Gastrocnemius medialis (tissue), 4 donors: ENCODE results near the gene CPVL. TPM values are rescaled to one million over a fixed set of nuclear protein-coding genes. Genes with fewer than 3 reads are reported as not detected.

ENCODE experiments used
- ATAC-seq, 2 donors: fragments of 150-250 bp; one replicate each; pipeline ENCODE4 v1.9.1; 2016
- DNase-seq, 2 donors: peaks; one replicate each; pipeline ENCODE4 v3.0.0-alpha.2; 2019
- H3K27ac ChIP-seq, 4 donors: fragments of 200-600 bp; sonication (generic); 1 replicate in 1 of 4; 2 replicates in 3 of 4; pipeline ENCODE4 v1.5.1; 2016 to 2018; ENCODE audit warnings: mild to moderate bottlenecking in 2 of 4, moderate library complexity in 1 of 4
- H3K27me3 ChIP-seq, 3 donors: fragments of 200-600 bp; sonication (generic) in 2 of 3; 1 replicate in 1 of 3; 2 replicates in 2 of 3; pipeline versions ENCODE4 v1.5.1 to v1.6.0; 2016 to 2019; ENCODE audit warnings: mild to moderate bottlenecking in 1 of 3, moderate library complexity in 1 of 3
- H3K36me3 ChIP-seq, 2 donors: fragments of 200-600 bp; sonication (generic) in 1 of 2; one replicate each; pipeline ENCODE4 v1.5.1; 2017 to 2018
- H3K4me1 ChIP-seq, 2 donors: fragments of 200-600 bp; sonication (generic) in 1 of 2; one replicate each; pipeline ENCODE4 v1.5.1; 2016 to 2017; ENCODE audit warnings: mild to moderate bottlenecking in 2 of 2
- H3K4me3 ChIP-seq, 4 donors: fragments of 200-600 bp; sonication (generic) in 3 of 4; 1 replicate in 1 of 4; 2 replicates in 3 of 4; pipeline ENCODE4 v1.5.1; 2016 to 2019; ENCODE audit warnings: mild to moderate bottlenecking in 2 of 4
- H3K9me3 ChIP-seq, 3 donors: fragments of 200-600 bp; sonication (generic) in 2 of 3; 1 replicate in 1 of 3; 2 replicates in 2 of 3; pipeline ENCODE4 v1.5.1; 2016 to 2019
- POLR2A ChIP-seq, 2 donors: fragments of 450-650 bp; IDR thresholded peaks; one replicate each; pipeline ENCODE4 v1.6.1; 2017; ENCODE audit warnings: antibody characterized with exemption in 2 of 2, mild to moderate bottlenecking in 2 of 2, moderate library complexity in 2 of 2
- in situ Hi-C, 4 donors: fragments of 200-750 bp; cut with MboI; loops; one replicate each; pipeline versions ENCODE4 v1.15.0 to v1.8.0; 2017; ENCODE audit warnings: low sequenced_read_pairs in 4 of 4
- intact Hi-C: fragments of 100-400 bp; cut with DNase I; formaldehyde crosslinking; loops from one replicate; pipeline ENCODE4 v1.15.1; 2023; ENCODE audit warnings: low total_unique reads
- total RNA-seq, 4 donors: library from RNA; depleted of rRNA; stranded (reverse); fragments of >200 nt; gene quantifications; one replicate each; pipeline versions ENCODE4 v1.1.0 to v1.2.3, GENCODE V29; 2016
- TF ChIP-seq, protein P1 (sequence below), 5 experiments: fragments of 450-650 bp in 3 of 5; fragments of 200-600 bp in 2 of 5; sonication (generic) in 2 of 5; IDR thresholded peaks in 4 of 5; conservative IDR thresholded peaks in 1 of 5; 1 replicate in 4 of 5; 2 replicates in 1 of 5; pipeline ENCODE4 v1.5.1; 2016 to 2019; ENCODE audit warnings: antibody characterized with exemption in 5 of 5, mild to moderate bottlenecking in 3 of 5, moderate library complexity in 3 of 5

The CPVL gene
- total RNA-seq, 4 donors from 2014 or later = 5.6 to 11.8 (median 6.2) TPM

GRCh38 chr7:28986765-28987110, 159.6 kb downstream of the CPVL start:
- H3K36me3 ChIP-seq = no peaks in the 10 kb centered on the region
- peak overlapping the region; percentile 42 to 64 (median 54) for H3K27ac ChIP-seq
- peaks cover 4 to 14% of the 10 kb centered on the region in 2 donors for H3K4me1 ChIP-seq
- H3K9me3 ChIP-seq = no peaks in the 10 kb centered on the region
- ATAC-seq (peak; percentile 67 to 80), DNase-seq (peak in 1 of 2 donors; percentile 36)
- no peak for TF ChIP-seq POLR2A (IDR thresholded peaks at IDR 0.05)
- H3K4me3 ChIP-seq = no peak overlapping the region
- no peaks in the 10 kb centered on the region for H3K27me3 ChIP-seq
- intact Hi-C loops = loop anchor here (2.0 kb wide), 1 partner anchor 30 kb away; no protein-coding TSS in a partner anchor
- in situ Hi-C loops = no loop called here

GRCh38 chr7:28986028-28986764, 160.1 kb downstream of the CPVL start:
- Histone ChIP-seq H3K27me3 (no peaks in the 10 kb centered on the region), H3K4me3 (no peak overlapping the region), H3K9me3 (no peaks in the 10 kb centered on the region), H3K27ac (peak overlapping the region in 3 of 4 donors; percentile 3 to 64 (median 40)), H3K4me1 (peaks cover 4 to 14% of the 10 kb centered on the region in 2 donors), H3K36me3 (no peaks in the 10 kb centered on the region)
- TF ChIP-seq, protein P1, sequence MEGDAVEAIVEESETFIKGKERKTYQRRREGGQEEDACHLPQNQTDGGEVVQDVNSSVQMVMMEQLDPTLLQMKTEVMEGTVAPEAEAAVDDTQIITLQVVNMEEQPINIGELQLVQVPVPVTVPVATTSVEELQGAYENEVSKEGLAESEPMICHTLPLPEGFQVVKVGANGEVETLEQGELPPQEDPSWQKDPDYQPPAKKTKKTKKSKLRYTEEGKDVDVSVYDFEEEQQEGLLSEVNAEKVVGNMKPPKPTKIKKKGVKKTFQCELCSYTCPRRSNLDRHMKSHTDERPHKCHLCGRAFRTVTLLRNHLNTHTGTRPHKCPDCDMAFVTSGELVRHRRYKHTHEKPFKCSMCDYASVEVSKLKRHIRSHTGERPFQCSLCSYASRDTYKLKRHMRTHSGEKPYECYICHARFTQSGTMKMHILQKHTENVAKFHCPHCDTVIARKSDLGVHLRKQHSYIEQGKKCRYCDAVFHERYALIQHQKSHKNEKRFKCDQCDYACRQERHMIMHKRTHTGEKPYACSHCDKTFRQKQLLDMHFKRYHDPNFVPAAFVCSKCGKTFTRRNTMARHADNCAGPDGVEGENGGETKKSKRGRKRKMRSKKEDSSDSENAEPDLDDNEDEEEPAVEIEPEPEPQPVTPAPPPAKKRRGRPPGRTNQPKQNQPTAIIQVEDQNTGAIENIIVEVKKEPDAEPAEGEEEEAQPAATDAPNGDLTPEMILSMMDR (IDR thresholded peaks at IDR 0.05 in 4 of 5, conservative IDR thresholded peaks at IDR 0.05 in 1 of 5) = no peak
- no peak for TF ChIP-seq POLR2A (IDR thresholded peaks at IDR 0.05)
- ATAC-seq (no peak), DNase-seq (no peak)
- intact Hi-C loops = loop anchor here (2.0 kb wide), 1 partner anchor 29 kb away; no protein-coding TSS in a partner anchor
- in situ Hi-C loops = no loop called here

DNA sequence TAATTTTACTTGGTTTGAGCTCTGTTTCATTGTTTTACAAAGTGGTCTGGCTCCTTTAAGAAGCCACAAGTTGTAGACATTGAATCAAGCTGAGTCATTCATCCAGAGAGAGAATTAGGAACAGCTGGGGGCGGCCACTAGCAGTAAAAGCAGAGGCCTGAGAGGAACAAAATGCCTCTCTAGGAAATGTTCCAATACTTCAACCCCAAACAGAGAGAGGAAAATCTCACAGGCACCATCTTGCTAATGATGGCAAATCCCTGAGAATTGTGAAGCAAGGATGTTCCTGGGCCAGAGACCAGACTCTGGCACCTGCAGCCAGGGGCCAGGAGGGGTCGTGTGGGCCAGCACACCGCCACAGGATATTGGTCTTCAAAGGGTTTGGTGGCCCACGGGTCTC, 161.7 kb downstream of the CPVL start:
- H3K9me3 ChIP-seq = no peaks in the 10 kb centered on the region
- peaks cover 4 to 14% of the 10 kb centered on the region in 2 donors for H3K4me1 ChIP-seq
- no peak overlapping the region for H3K4me3 ChIP-seq
- no peak for TF ChIP-seq POLR2A (IDR thresholded peaks at IDR 0.05)
- TF ChIP-seq, protein P1 (IDR thresholded peaks at IDR 0.05 in 4 of 5, conservative IDR thresholded peaks at IDR 0.05 in 1 of 5) = no peak
- intact Hi-C loops (no loop called here), in situ Hi-C loops (no loop called here)
- H3K27ac ChIP-seq = peak overlapping the region; percentile 14 to 41 (median 34)
- no peaks in the 10 kb centered on the region for H3K36me3 ChIP-seq
- ATAC-seq = peak in 1 of 2 donors; percentile 45
- H3K27me3 ChIP-seq = no peaks in the 10 kb centered on the region
- DNase-seq = peak; percentile 31 to 55

DNA sequence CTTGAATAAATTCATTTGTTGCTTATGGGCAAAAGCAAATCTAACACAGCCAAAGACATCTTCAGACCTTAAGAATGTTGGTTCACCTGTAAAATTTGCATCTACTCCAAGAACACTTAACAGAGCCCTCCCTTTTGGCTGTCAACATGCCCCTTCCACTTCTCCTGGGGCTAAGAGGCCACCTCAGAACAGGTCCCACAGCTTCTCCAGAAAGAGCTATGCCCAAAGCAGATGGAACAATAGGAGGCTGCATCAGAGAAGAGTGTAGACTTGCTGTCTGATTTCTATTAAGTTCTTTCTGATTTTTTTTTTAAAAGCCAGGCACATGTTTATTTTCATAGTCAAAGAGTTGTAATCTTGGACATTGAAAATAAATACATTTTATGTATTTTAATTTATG, 162.1 kb downstream of the CPVL start:
- H3K9me3 ChIP-seq = no peaks in the 10 kb centered on the region
- no peaks in the 10 kb centered on the region for H3K36me3 ChIP-seq
- ATAC-seq (no peak), DNase-seq (no peak)
- H3K4me1 ChIP-seq = peaks cover 4 to 14% of the 10 kb centered on the region in 2 donors
- H3K27me3 ChIP-seq = no peaks in the 10 kb centered on the region
- TF ChIP-seq POLR2A (IDR thresholded peaks at IDR 0.05) = no peak
- TF ChIP-seq, protein P1 (IDR thresholded peaks at IDR 0.05 in 4 of 5, conservative IDR thresholded peaks at IDR 0.05 in 1 of 5) = no peak
- no peak overlapping the region for H3K4me3 ChIP-seq
- peak overlapping the region in 1 of 4 donors; percentile 41 for H3K27ac ChIP-seq
- in situ Hi-C loops (no loop called here), intact Hi-C loops (no loop called here)

GRCh38 chr7:28983396-28984190, 162.7 kb downstream of the CPVL start:
- Histone ChIP-seq H3K4me1 (peaks cover 4 to 14% of the 10 kb centered on the region in 2 donors), H3K4me3 (no peak overlapping the region), H3K27me3 (no peaks in the 10 kb centered on the region), H3K36me3 (no peaks in the 10 kb centered on the region), H3K9me3 (no peaks in the 10 kb centered on the region), H3K27ac (no peak overlapping the region)
- intact Hi-C loops = no loop called here
- no peak for ATAC-seq
- in situ Hi-C loops = no loop called here
- DNase-seq = no peak
- TF ChIP-seq POLR2A (IDR thresholded peaks at IDR 0.05) = no peak
- TF ChIP-seq, protein P1 (IDR thresholded peaks at IDR 0.05 in 4 of 5, conservative IDR thresholded peaks at IDR 0.05 in 1 of 5) = no peak
